ENCODE measurements around the gene PSD4. TPM values are rescaled to one million over a fixed set of nuclear protein-coding genes. Genes with fewer than 3 reads are reported as not detected.

Gene PSD4
- polyA plus RNA-seq, 1 donor: 21.4 TPM

GRCh38 chr2:113160248-113160647 is 13.5 kb upstream of the PSD4 start:
- H3K4me1 ChIP-seq (ENCODE audit: control insufficient read depth, insufficient read depth, low read length): peaks cover 19% of the 10 kb centered on the region
- DNase-seq: no peak

GRCh38 chr2:113160962-113161361 is 12.8 kb upstream of the PSD4 start:
- Histone ChIP-seq H3K4me3 (ENCODE audit: low read length) (no peak overlapping the region), H3K27me3 (ENCODE audit: control insufficient read depth, insufficient read depth, low read length) (no peaks in the 10 kb centered on the region), H3K27ac (ENCODE audit: low read length) (no peak overlapping the region), H3K9me3 (ENCODE audit: control insufficient read depth, low read depth, low read length) (no peaks in the 10 kb centered on the region), H3K4me1 (ENCODE audit: control insufficient read depth, insufficient read depth, low read length) (peaks cover 23% of the 10 kb centered on the region), H3K36me3 (ENCODE audit: control insufficient read depth, insufficient read depth, low read length) (no peaks in the 10 kb centered on the region)
- DNase-seq: no peak
- WGBS (ENCODE audit: insufficient coverage, low lambda C conversion rate): no CpG with 5 or more reads among the region's 5 CpGs

More at GRCh38 chr2:113160248-113160647, 13.5 kb upstream of the PSD4 start:
- Histone ChIP-seq H3K36me3 (ENCODE audit: control insufficient read depth, insufficient read depth, low read length) (no peaks in the 10 kb centered on the region), H3K9me3 (ENCODE audit: control insufficient read depth, low read depth, low read length) (no peaks in the 10 kb centered on the region), H3K27ac (ENCODE audit: low read length) (no peak overlapping the region), H3K4me3 (ENCODE audit: low read length) (no peak overlapping the region), H3K27me3 (ENCODE audit: control insufficient read depth, insufficient read depth, low read length) (no peaks in the 10 kb centered on the region)
- no CpG with 5 or more reads among the region's 1 CpG for WGBS (ENCODE audit: insufficient coverage, low lambda C conversion rate)

- H3K27ac ChIP-seq (ENCODE audit: low read length): no peak overlapping the region
- no peak overlapping the region for H3K4me3 ChIP-seq (ENCODE audit: low read length)
- peaks cover 32% of the 10 kb centered on the region for H3K4me1 ChIP-seq (ENCODE audit: control insufficient read depth, insufficient read depth, low read length)
- WGBS (ENCODE audit: insufficient coverage, low lambda C conversion rate): no CpG with 5 or more reads among the region's 10 CpGs
- H3K9me3 ChIP-seq (ENCODE audit: control insufficient read depth, low read depth, low read length): no peaks in the 10 kb centered on the region
- no peaks in the 10 kb centered on the region for H3K27me3 ChIP-seq (ENCODE audit: control insufficient read depth, insufficient read depth, low read length)
- no peaks in the 10 kb centered on the region for H3K36me3 ChIP-seq (ENCODE audit: control insufficient read depth, insufficient read depth, low read length)
- no peak for DNase-seq
Observed at GRCh38 chr2:113162173-113162572, 11.6 kb upstream of the PSD4 start.

GRCh38 chr2:113162869-113163268 is 10.9 kb upstream of the PSD4 start:
- Histone ChIP-seq H3K27me3 (ENCODE audit: control insufficient read depth, insufficient read depth, low read length) (no peaks in the 10 kb centered on the region), H3K9me3 (ENCODE audit: control insufficient read depth, low read depth, low read length) (no peaks in the 10 kb centered on the region), H3K36me3 (ENCODE audit: control insufficient read depth, insufficient read depth, low read length) (no peaks in the 10 kb centered on the region), H3K27ac (ENCODE audit: low read length) (no peak overlapping the region), H3K4me3 (ENCODE audit: low read length) (no peak overlapping the region), H3K4me1 (ENCODE audit: control insufficient read depth, insufficient read depth, low read length) (peaks cover 38% of the 10 kb centered on the region)
- DNase-seq: no peak

GRCh38 chr2:113164215-113164929 is 9.4 kb upstream of the PSD4 start:
- WGBS (ENCODE audit: insufficient coverage, low lambda C conversion rate): no CpG with 5 or more reads among the region's 11 CpGs
- no peaks in the 10 kb centered on the region for H3K9me3 ChIP-seq (ENCODE audit: control insufficient read depth, low read depth, low read length)
- no peaks in the 10 kb centered on the region for H3K27me3 ChIP-seq (ENCODE audit: control insufficient read depth, insufficient read depth, low read length)
- no peaks in the 10 kb centered on the region for H3K36me3 ChIP-seq (ENCODE audit: control insufficient read depth, insufficient read depth, low read length)
- DNase-seq: no peak
- H3K27ac ChIP-seq (ENCODE audit: low read length): no peak overlapping the region
- peaks cover 35% of the 10 kb centered on the region for H3K4me1 ChIP-seq (ENCODE audit: control insufficient read depth, insufficient read depth, low read length)
- no peak overlapping the region for H3K4me3 ChIP-seq (ENCODE audit: low read length)

GRCh38 chr2:113164930-113165585 is 8.7 kb upstream of the PSD4 start:
- peak in 1 of 2 donors; percentile 62 for DNase-seq
- WGBS (ENCODE audit: insufficient coverage, low lambda C conversion rate): no CpG with 5 or more reads among the region's 10 CpGs
- Histone ChIP-seq H3K36me3 (ENCODE audit: control insufficient read depth, insufficient read depth, low read length) (no peaks in the 10 kb centered on the region), H3K9me3 (ENCODE audit: control insufficient read depth, low read depth, low read length) (no peaks in the 10 kb centered on the region), H3K27ac (ENCODE audit: low read length) (no peak overlapping the region), H3K27me3 (ENCODE audit: control insufficient read depth, insufficient read depth, low read length) (no peaks in the 10 kb centered on the region), H3K4me1 (ENCODE audit: control insufficient read depth, insufficient read depth, low read length) (peaks cover 35% of the 10 kb centered on the region), H3K4me3 (ENCODE audit: low read length) (no peak overlapping the region)

GRCh38 chr2:113166187-113166645 is 7.6 kb upstream of the PSD4 start:
- no CpG with 5 or more reads among the region's 7 CpGs for WGBS (ENCODE audit: insufficient coverage, low lambda C conversion rate)
- Histone ChIP-seq H3K27ac (ENCODE audit: low read length) (no peak overlapping the region), H3K4me1 (ENCODE audit: control insufficient read depth, insufficient read depth, low read length) (peaks cover 35% of the 10 kb centered on the region), H3K9me3 (ENCODE audit: control insufficient read depth, low read depth, low read length) (no peaks in the 10 kb centered on the region), H3K4me3 (ENCODE audit: low read length) (no peak overlapping the region), H3K36me3 (ENCODE audit: control insufficient read depth, insufficient read depth, low read length) (no peaks in the 10 kb centered on the region), H3K27me3 (ENCODE audit: control insufficient read depth, insufficient read depth, low read length) (no peaks in the 10 kb centered on the region)
- DNase-seq: no peak

GRCh38 chr2:113167115-113167932 is 6.4 kb upstream of the PSD4 start:
- H3K27me3 ChIP-seq (ENCODE audit: control insufficient read depth, insufficient read depth, low read length): no peaks in the 10 kb centered on the region
- H3K9me3 ChIP-seq (ENCODE audit: control insufficient read depth, low read depth, low read length): no peaks in the 10 kb centered on the region
- no CpG with 5 or more reads among the region's 12 CpGs for WGBS (ENCODE audit: insufficient coverage, low lambda C conversion rate)
- H3K4me1 ChIP-seq (ENCODE audit: control insufficient read depth, insufficient read depth, low read length): peaks cover 35% of the 10 kb centered on the region
- H3K36me3 ChIP-seq (ENCODE audit: control insufficient read depth, insufficient read depth, low read length): no peaks in the 10 kb centered on the region
- peak; percentile 86 to 92 for DNase-seq
- H3K27ac ChIP-seq (ENCODE audit: low read length): peak overlapping the region; percentile 93
- H3K4me3 ChIP-seq (ENCODE audit: low read length): peak overlapping the region; percentile 11

- peak overlapping the region; percentile 93 for H3K27ac ChIP-seq (ENCODE audit: low read length)
- no peaks in the 10 kb centered on the region for H3K27me3 ChIP-seq (ENCODE audit: control insufficient read depth, insufficient read depth, low read length)
- WGBS (ENCODE audit: insufficient coverage, low lambda C conversion rate): 100% methylated on average over 1 of the region's 6 CpGs
- H3K4me1 ChIP-seq (ENCODE audit: control insufficient read depth, insufficient read depth, low read length): peaks cover 40% of the 10 kb centered on the region
- DNase-seq: peak in 1 of 2 donors; percentile 14
- H3K36me3 ChIP-seq (ENCODE audit: control insufficient read depth, insufficient read depth, low read length): no peaks in the 10 kb centered on the region
- no peaks in the 10 kb centered on the region for H3K9me3 ChIP-seq (ENCODE audit: control insufficient read depth, low read depth, low read length)
- no peak overlapping the region for H3K4me3 ChIP-seq (ENCODE audit: low read length)
Observed at GRCh38 chr2:113167962-113168340, 5.8 kb upstream of the PSD4 start.

GRCh38 chr2:113169002-113169530 is 4.7 kb upstream of the PSD4 start:
- 80% methylated on average over 1 of the region's 8 CpGs for WGBS (ENCODE audit: insufficient coverage, low lambda C conversion rate)
- Histone ChIP-seq H3K9me3 (ENCODE audit: control insufficient read depth, low read depth, low read length) (no peaks in the 10 kb centered on the region), H3K27me3 (ENCODE audit: control insufficient read depth, insufficient read depth, low read length) (no peaks in the 10 kb centered on the region), H3K4me1 (ENCODE audit: control insufficient read depth, insufficient read depth, low read length) (peaks cover 41% of the 10 kb centered on the region), H3K36me3 (ENCODE audit: control insufficient read depth, insufficient read depth, low read length) (no peaks in the 10 kb centered on the region), H3K27ac (ENCODE audit: low read length) (no peak overlapping the region), H3K4me3 (ENCODE audit: low read length) (no peak overlapping the region)
- DNase-seq: no peak

Measured in large intestine (tissue), 3 donors.